Muscle of arm (tissue), 12 donors: ENCODE measurements around the gene KLHL17. TPM values are rescaled to one million over a fixed set of nuclear protein-coding genes. Genes with fewer than 3 reads are reported as not detected.
"Not testable (repeated sequence)": the region's sequence is repeated elsewhere in the genome, so short reads cannot be mapped to it uniquely, and the experiment has no call there.

ENCODE experiments used
- DNase-seq: peaks from one replicate; pipeline ENCODE4 v3.0.0-alpha.2; 2013
- polyA plus RNA-seq, 12 donors: library from polyadenylated mRNA; unstranded; fragments of 120-200 nt; gene quantifications; one replicate each; pipeline ENCODE4 v1.2.1, GENCODE V29; 2013; ENCODE audit not compliant: insufficient read length in 12 of 12

KLHL17 gene
- polyA plus RNA-seq, 12 donors = 2.6 to 11.4 (median 4.8) TPM; not detected in 2

DNA sequence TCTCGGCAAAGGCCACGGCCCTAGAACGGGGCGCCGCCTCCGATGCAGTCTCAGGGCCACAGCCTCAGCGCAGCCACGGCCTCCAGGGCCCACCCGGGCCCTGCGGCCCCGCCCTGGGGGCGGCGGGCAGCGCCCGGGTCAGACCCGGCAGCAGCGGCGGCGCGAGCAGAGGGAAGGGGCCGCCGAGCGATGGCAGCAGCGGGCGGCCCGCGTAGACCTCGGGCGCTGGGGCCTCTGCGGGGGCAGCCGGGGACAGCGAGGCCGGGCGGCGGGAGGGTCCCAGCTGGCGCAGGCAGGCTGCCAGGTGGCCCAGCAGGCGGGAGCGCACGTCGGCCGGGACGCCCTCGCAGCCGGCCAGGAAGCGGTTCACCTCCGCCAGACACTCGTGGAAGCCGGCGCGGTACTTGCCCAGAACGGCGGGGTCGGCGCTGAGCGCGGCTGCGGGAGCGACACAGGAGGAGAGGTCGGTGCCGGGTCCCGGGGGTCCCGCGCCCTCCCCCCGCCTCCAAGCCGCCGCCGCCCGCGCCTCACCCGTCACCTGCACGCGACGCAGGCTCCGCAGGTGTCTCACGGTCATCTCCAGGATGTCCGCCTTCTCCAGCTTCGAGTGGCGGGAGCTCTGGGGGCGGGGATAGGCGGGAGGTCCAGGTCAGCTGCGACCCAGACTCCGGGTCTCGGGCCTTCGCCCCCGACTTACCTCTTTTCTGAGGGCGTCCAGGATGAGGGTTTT, 38.8 kb downstream of the KLHL17 start:
- no peak for DNase-seq

DNA sequence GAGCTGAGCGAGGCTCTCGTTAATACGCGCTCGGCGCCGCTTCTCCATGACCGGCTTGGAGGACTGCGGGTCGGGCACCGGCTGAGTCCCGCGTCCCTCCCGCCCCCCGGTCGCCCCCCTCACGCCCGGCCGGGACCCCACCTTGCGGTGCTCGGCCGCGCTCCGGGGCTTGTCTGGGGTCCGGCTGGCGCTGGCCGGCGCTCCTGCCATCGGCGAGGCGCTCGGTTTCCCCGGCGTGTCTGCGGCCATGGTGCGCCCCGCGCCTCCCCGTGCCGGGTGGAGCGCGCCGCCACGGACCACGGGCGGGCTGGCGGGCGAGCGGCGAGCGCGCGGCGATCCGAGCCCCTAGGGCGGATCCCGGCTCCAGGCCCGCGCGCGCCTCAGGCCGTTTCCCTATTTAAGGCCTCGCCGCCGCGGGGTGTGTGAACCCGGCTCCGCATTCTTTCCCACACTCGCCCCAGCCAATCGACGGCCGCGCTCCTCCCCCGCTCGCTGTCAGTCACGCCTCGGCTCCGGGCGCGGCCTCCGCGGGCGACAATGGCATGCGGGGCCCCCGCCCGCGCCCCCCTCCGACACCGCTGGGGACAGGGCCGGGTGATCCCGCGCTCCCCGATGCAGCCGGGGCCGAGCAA, 39.5 kb downstream of the KLHL17 start, which contains the start of gene HES4:
Gene HES4, minus strand, starts transcription at position 373 of the 632 bp plus-strand sequence. Its CDS starts 124 bp downstream, at position 249.
- DNase-seq = peak; percentile 90

GRCh38 chr1:1000357-1001056, 40.1 kb downstream of the KLHL17 start:
- peak; percentile 87 for DNase-seq

GRCh38 chr1:1001057-1001783, 40.8 kb downstream of the KLHL17 start:
- no peak for DNase-seq

- DNase-seq = no peak
Measured at GRCh38 chr1:1003618-1004419, 43.4 kb downstream of the KLHL17 start.

- DNase-seq = no peak
Measured at GRCh38 chr1:1004420-1004779, 44.0 kb downstream of the KLHL17 start.

DNA sequence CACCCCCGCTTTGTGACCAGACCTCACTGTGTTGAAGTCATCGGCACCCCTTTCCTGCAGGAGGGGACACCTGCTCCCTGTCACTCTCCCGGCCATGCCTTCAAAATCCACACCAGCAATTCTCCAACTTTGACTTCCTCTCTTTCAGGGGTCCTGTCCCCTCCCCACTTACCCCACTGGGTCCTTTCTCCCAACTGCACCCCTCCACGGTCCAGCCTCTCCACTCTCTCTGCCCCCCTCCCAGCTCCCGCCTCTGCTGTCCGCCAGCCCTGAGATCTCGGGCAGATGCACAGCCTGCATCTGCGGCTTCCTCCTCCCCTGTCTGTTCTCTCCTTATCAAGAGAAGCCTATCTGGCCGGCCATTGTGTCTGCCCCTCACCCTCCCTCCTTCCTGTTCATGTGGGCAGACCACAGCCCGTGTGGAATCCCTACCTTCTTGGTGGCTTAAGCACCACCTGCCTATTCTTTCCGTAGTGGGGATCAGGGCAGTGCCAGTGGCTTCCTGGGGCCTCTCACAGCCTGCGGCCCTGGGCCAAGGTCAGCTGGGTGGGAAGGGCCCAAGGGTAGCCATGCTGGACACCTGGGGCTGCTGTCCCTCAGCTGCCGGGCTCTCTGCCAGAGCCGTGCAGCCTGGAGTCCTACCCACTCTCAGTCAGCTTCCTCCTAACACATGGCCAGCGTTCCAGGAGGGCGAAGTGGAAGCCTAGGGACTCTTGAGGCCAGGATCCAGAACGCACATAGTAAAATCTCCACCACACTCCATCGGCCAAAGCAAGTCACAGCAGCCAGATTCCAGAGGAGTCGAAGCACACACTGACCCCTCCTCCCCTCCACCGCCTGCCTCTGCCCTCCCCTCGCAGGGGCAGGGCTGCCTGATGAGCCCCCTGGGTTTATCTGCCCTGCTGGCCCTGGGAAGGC, 44.7 kb downstream of the KLHL17 start:
- DNase-seq = no peak

GRCh38 chr1:1005774-1006304, 45.5 kb downstream of the KLHL17 start:
- DNase-seq = no peak

GRCh38 chr1:1006305-1007159, 46.1 kb downstream of the KLHL17 start:
- no peak for DNase-seq

- DNase-seq = not testable (repeated sequence)
Measured at GRCh38 chr1:1010131-1010530, 49.7 kb downstream of the KLHL17 start.

- no peak for DNase-seq
Measured at GRCh38 chr1:1011396-1011949, 51.1 kb downstream of the KLHL17 start.

DNA sequence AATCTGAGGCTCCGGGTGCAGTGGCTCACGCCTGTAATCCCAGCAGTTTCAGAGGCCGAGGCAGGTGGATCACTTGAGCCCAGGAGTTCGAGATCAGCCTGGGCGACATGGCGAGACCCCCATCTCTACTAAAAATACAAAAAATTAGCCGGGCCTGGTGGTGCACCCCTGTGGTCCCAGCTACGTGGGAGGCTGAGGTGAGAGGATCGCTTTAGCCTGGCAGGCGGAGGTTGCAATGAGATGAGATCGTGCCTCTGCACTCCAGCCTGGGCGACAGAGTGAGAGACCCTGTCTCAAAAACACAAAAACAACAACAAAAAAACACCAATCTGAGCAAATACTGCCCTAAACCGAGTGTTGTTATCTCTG, 52.3 kb downstream of the KLHL17 start:
- not testable (repeated sequence) for DNase-seq

- DNase-seq = peak; percentile 91
Measured at GRCh38 chr1:1013105-1013921, 52.9 kb downstream of the KLHL17 start, which contains the start of gene ISG15. ISG15 (plus strand) TSS chr1:1013497; CDS start chr1:1013574, 77 bp downstream.

- DNase-seq = no peak
Measured at GRCh38 chr1:1013922-1014648, 53.7 kb downstream of the KLHL17 start.

DNA sequence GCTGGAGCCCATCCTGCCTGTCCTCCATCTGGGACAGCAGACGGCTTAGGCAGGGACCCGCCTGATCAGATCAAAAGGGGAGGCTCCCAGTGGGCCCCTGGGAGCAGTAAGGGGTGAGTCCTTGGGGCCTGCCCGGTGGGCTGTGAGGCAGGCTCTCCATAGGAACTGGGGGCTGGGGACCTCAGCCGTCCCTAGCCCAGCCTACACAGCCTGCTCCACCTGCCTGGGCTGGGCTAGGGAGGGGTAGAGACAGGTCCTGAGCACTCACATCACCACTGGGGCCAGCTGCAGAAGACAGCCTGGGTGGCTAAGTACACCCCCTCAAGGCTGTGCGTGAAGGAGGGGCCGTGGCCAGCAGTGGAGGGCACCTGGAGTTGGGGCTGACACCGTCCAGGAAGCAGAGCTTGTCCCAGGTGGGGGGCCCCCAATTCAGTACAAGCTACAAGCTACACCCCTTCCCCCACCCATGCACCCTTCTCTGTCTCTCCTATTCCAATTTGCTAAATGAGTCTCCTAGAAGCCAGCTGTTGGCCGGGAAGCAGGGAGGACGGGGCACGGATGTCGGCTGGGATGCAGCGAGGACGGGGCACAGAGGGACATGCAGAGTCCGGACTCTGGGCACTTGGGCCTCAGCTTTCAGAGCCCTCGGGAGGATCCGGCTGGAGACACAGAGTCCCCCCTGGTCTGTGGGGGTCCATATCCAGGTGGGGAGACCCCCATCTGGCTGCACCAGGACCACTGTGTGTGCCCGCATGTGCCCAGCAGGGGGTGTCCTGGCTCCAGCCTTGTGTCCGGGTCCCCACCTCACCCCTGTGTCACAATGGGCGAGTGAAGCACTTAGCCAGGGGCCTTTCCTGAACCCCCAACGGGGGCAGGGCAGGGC, 54.7 kb downstream of the KLHL17 start:
- no peak for DNase-seq
